NCI-H128 (cell line): ENCODE results near the gene BEST3.

ENCODE experiments used
- DNase-seq: peaks from one replicate; lab custom pipeline; 2025; ENCODE audit not compliant: unreplicated experiment; lab: John Stamatoyannopoulos, UW

The BEST3 gene

DNA sequence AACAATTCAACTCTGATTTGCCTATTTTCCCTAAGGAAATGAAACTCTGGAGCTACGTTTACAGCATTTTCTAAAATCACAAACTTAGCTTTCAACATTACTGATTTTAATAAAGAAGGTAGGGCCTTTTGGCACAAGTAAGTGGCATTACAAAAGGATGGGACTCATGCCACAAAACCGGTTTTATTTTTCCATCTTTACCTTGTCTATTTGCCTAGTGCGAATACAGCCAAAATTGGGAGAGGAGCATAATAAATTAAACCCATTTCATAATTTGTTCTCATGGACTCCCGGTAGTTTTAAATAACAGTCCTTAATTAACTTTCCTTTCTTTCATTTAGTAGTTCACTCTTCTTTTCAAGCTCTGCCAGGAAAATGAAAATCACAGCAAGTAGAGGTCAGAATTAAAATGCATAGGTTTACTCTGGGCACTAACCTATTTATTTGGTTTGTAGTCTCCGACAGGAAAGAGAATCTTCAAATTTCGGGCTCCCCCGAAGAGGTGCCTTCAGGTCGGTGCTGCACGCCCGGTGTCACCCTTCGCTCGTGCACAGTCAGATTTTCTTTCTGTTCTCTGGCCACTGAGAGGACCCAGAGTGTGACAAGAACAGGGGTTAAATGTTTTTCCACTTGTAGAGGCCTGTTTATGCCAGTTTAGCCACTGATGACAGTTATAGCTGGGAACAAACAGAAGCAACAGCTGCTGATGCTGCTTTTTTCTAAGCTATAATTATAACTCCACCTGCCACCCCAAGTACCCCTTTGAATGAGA is at the start of gene BEST3:
BEST3 (minus strand) TSS at position 535 of the 772 bp plus-strand sequence. CDS start 1,505 bp downstream, outside the sequence.
- peak; percentile 81 for DNase-seq

DNA sequence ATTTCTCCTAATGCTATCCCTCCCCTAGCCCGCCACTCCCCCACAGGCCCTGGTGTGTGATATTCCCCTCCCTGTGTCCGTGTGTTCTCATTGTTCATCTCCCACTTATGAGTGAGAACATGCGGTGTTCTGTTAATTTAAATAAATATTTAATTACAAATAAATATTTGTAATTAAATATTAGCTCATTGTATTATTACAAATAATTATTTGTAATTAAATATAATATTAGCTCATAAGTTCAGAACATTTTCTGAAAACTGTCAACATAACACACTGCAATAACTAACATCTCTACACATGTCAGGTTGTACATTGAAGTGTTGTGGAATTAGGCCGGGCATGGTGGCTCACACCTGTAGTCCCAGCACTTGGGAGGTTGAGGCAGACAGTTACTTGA is 45.0 kb upstream of the BEST3 start:
- no peak for DNase-seq

DNA sequence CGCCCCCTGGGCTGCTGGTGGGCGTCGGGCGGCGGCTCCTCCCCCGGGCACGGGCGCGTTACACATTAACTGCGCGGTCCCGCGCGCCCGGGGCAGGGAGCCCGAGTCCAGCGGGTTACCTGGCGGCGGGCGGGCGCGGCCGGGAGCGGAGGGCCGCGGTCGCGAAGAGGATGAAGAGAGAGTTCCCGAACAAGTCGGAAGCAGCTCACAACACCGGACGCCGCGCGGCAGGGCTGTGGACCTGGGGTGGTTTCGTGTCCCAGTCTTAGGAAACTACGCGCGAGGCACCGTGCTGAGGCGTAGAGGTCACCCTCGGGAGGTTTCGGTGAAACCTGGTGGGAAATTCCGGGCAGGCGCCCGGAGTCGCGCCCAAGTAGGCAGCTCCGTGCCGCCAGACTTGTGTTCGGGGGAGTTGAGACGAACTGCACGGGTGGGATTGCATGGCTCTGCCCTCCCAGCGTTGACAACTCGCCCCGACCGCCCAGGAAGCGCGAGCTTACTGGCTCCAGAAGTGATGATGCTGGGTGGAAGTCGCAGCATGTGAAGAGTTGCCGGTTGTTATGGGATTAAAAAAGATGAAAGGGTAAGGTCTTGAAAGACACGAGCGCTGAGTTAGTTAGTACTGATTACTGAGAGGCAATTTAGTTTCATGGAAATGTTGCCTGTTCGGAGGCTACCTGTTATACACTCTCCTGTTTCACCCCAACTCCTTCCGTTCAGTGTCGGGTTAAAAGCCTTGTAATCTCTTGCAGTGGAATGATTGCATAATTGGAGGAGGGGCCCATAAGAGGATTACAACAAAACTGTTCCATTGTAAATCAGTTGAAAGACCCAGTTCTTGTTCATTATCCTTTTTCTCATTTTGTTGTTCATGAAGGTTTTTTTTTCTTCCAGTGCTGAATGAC is 40.4 kb upstream of the BEST3 start:
- peak; percentile 45 for DNase-seq

DNA sequence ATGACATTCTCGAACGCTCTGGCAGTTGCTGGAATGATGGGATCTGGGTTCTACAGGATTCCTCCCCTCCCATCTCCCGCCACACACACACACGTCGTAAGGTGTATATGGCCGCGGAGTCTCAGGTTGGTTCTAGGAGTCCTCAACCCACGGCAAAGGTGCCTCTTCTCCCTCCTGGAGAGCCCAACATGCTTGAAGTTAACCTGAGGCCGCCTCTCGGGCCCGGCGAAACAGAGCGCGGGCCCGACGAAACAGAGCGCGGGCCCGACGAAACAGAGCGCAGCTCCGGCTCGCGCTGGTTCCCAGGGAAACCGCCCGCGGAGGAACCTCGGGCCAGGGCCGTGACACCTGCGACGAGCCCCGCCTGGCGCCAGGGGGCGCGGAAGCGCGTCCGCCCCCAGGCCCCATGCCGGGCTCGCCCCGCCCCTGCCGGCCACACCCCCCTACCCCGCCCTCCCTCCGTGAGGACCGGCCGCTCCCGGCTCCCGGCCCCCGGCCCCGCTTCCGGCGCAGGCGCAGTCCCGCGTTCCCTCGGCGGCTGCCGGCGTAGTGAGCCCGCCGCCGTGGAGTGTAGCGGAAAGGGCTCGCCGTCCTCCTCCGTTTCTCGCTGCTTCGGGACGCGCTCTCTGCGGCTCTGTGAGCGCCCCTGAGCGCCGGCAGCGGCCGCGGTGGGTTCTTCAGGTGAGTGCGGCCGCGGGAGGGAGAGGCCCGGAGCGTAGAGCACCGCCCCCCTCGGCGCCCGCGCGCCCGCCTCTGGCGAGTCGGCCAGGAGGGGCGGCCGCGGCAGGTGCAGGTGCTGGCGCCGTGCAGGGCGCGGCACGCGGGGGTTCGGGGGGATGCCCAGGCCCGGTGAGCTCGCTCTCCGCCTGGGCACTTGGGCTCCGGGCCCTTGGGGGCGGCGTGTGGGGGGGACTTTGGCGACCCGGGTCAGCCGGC is 39.5 kb upstream of the BEST3 start, which contains the start of gene RAB3IP:
RAB3IP (plus strand) TSS at position 510 of the 936 bp plus-strand sequence. CDS start 16,549 bp downstream, outside the sequence.
- peak; percentile 92 for DNase-seq

DNA sequence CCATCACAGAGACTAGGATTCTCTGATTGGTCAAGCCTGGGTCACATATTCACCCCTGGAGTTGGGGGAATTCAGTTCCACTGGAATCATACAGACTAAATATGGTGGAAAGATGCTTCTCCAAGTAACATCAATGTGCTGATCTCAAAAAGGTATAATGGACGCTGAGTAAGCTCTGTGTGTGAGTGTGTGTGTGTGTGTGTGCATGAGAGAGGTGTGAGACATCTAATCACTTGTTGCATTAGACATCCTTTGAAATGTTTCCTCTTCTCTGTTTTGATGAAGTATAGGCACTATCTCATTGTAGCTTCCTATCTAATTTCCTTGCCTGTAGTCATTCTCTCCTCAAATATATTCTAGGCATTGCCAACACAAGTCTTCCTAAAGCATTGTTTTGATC is 34.5 kb upstream of the BEST3 start:
- DNase-seq = no peak

DNA sequence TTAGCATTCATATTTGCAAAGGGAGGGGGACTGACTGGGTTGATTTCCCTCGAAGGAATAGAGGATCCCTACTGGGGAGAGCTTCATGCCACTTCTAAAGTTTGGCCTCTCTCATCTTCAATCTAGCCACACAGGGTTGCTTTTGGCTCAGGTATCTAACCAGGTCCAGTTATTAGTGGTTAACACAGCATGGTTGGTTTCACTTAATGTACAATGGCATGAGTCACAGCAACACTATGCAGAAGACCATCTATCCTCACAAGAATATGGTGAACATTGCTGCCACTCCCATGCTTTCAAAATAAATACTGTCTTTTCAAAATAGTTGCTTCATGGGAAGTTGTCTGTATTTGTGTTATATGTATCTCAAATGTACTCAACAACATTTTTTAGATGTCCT is 33.0 kb upstream of the BEST3 start:
- DNase-seq = no peak

DNA sequence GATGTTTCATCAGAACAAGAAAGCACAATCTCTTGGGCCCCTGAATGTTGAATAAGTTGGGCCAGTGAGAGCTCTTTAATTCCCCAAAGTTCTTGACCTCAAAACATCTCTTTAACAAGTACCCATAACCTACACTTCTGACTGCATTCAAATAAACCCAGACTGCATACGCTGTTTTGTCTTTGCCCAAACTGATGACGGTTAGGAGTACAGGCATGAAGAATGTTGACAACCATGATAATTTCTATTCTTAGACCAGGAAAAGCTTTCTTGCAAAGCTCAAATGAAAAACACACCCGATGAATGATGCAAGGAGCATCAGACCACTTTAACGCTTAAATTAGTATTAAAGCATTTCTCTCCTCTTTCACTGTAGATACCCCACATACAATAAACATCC is 27.8 kb upstream of the BEST3 start:
- DNase-seq = no peak

DNA sequence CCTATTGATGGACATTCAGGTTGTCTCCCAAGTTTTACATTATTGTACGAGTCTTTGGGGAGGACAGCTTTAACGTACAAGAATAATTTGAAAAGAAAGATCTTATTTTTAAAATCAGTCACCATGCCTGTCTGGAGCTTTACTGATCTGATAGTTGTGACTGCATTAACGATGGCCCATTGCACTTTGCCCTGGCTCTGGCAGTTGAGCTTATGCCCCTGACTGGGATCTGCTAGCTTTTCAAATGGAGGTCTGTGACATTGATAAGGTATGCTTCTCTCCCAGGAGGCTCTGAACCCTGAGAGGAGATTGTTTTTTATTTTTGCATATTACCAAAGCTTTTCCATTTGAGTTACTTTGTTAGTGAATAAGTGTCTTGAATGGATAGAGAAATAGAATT is 21.6 kb upstream of the BEST3 start:
- DNase-seq = no peak

DNA sequence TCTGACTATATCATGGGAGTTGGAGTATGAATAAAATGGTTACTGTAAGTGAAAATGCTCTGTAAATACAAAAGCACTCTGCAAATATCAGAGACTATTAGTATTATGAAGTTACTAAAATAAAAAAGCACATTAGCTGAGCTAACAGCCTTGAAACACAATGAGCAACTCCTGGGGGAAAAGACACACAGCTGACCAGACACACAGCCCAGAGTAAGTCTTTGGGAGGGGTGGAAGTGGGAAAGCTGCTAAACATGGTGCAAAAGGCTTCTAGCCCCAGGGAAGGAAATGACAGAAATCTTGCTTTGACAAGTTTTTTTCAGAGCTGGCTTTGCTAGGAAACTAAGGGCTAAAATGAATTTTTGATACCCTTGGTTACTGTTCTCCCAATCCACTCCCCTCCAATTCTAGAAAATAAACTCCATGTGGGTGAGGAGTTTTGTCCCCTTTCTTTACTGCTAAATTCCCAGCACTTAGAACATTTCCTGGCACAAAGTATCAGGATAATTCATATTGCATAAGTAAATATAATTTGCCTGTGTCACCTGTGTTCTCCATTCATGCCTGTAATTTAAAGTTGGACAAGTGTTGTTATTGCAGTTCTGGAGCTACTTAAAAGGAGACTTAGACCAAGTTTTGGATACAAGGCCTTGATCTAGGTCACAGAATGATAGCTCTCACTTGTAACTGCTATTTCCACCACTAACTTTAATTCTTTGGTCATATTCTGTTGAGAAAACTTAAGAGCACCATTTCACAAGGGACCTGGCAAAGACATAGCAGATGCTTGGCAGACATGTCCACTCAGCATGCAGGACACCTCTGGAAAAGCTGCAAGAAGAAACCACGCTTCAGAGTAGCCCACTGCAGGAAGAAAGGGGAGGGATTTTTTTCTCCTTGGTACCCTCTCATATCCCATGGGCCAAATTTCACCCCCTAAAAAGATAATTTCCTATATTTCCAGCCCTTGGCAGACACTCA is 20.5 kb upstream of the BEST3 start:
- DNase-seq = no peak

DNA sequence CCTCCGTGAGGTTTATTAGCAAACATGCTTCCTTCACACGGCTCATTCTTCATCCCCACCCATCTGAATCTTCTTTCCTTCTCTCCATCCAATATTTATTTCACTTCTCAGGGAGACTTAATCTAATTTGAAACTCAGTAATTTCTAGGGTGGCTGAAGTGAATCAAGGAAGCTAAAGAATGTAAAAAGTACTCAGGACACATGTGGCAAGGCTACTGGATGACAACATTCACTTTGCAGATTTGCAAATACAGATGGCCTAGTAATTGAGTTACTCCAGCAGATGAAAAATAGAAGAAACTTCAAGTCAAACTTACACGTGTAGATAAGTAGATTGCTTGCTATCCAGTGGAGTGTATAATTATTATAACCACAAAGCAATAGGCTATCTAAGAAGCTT is 15.4 kb upstream of the BEST3 start:
- no peak for DNase-seq

DNA sequence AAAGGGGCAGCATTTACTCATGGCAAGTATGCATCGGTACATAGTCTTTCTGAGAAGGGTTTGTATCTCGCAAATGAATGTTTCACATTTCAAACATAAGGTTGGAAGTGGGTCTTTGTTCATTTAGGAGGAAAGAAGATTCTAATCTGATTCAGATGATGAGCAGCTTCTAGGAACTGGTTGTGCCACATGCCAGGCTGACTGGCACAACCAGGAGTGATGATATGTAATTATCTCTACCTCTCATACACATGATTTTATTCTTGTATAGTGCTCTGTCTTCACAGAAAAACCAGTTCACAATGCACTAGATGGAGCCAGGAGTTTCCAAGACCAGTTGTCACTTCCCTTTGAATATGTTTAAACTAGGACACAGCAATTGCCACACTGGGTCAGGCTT is 13.7 kb upstream of the BEST3 start:
- DNase-seq = no peak

DNA sequence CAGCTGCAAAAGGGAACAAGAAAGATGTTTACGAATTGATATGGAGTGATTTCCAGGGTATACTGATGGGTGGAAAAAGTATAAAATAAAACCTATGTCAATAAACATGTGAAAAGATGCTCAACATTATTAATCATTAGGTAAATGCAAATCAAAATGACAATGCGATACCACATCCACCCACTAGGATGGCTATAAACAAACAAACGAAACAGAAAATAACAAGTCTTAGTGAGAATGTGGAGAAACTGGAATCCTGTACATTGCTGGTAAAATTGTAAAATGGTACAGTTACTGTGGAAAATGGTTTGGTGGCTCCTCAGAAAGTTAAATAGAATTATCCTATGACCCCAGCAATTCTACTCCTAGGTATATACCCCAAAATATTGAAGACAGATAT is 9.5 kb upstream of the BEST3 start:
- DNase-seq = no peak

DNA sequence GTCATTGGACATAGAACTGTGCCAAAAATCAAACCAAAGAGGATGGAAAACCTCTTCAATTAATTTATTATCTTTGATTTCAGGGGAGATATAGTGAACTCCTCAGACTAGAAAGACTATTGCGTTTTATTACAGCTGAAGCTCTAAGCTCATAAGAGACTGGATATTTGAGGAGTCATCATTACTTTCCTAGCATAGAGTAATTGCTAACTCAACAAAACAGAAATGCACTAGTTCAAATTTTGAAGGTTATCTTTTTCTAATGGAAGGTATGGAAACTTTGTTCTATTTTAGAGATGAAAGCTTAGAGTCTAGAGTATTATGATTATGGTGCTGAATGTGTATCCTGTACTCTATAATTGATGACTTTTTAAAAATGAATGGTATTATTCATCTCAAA is 5.3 kb upstream of the BEST3 start:
- no peak for DNase-seq

DNA sequence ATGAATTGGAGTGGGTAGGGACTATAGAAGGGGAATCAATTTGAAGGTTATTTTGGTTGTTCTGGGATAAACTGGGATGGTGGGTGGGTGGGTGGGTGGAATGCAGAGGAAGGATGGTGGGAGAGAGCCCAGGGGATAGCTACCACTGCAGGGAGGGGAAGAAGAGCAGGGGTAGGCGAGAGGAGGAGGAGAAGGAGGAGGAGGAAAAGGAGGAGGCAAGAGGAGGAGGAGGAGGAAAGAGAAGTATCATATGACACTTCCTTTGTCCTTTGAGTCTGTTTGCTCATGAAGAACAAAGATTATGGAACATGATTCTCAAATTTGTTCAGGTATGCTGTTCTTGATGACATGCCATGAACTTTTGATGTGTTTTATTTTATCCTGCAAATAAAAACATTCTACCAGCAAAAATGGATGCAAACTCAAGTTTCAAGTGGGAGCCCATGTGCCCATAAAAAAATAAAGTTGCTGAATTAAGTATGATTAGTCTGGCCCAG is 4.1 kb upstream of the BEST3 start:
- no peak for DNase-seq

DNA sequence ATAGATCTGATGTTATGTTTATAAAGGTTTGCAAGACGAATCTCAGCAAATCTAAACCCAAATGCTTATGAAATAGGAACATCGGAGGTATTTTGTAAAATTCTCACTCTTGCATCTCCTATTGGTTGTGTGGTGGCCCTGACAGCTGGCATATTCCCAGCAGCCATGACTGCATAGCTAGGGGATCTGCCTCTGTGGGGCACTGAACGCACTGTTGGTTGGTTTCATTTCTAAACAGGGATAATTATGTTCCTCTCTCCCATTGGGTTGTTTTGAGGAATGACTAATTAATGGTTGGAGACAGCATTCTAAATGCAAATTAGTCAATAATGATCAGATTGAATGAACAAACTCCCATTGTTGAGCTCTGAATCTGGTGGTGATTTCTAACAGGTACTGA is 2.7 kb upstream of the BEST3 start:
- DNase-seq = no peak

DNA sequence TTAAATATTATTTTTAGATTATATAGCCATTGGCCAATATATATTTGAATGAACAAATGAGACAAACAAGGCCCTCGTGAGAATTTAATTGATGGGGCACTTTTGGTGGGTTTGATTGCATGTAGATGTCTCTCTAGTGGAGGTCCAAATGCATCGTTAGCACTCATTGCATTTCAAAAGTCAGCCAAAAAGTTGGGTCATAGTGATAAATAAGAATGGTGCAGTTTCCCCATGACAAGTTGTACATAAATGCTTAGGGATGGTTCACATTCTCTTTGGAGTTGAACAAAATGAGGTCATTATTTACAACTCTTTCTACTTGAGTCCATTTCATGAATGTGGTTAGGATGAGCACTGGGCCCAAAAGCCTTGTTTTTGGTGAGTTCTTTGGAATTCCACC is 1.0 kb downstream of the BEST3 start:
- DNase-seq = no peak

DNA sequence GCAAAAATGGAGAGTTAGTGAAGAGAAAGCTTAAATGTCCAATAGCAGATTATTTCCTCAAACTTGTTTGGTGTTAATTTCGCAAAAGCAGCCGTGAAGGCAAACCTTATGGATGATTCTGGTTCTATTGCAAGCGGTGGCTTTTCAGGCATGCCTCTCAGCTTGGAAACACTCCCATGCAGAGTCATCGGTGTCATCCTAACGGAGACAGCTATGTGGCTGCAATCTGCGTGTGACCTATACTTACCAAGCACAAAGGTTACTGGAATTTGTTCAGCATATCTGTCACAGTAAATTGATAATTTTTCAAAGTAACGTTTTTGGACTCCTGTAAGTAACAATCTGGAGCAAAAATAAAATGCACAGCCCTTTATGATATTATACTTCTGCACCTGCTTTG is 5.0 kb downstream of the BEST3 start:
- no peak for DNase-seq

DNA sequence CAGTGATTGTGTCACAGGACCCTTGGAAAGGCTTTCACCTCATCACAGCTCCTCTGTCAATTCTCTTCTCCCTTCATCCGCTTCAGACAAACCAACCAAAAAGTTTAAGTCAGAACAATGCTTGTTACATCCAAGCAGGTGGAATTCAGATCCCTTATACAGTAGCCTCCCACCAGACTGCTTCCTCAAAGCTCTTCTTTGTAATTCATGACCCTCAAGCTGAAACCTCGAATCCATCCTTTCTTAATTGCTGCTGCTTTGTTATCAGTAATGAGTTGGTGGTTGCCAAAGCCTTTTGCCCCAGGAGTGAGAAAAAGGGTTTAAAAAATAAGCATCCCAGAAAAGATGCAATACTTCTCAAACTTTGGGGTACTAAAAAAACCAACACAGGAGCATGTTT is 9.5 kb downstream of the BEST3 start:
- no peak for DNase-seq
